CD14-positive monocyte (primary cell): ENCODE results near the gene METTL16. TPM values are rescaled to one million over a fixed set of nuclear protein-coding genes. Genes with fewer than 3 reads are reported as not detected.

ENCODE experiments used
- DNase-seq, 3 donors: peaks; one replicate each; pipeline ENCODE4 v3.0.0-alpha.2; 2011 to 2022
- H2AFZ ChIP-seq: 2 replicates; pipeline ENCODE4 v1.6.0; 2012; ENCODE audit warnings: mild to moderate bottlenecking, low read depth, low read length, inconsistent platforms; ENCODE audit not compliant: insufficient read depth, poor library complexity, severe bottlenecking
- H3K27ac ChIP-seq, 2 donors: 1 replicate in 1 of 2; 2 replicates in 1 of 2; pipeline ENCODE4 v1.5.1; 2012 to 2013; ENCODE audit warnings: low read length in 2 of 2, control low read depth in 1 of 2, inconsistent platforms in 1 of 2, low read depth in 1 of 2, mild to moderate bottlenecking in 1 of 2
- H3K27me3 ChIP-seq, 2 donors: one replicate each; pipeline versions ENCODE4 v1.6.0 to v1.6.1; 2011 to 2013; ENCODE audit warnings: low read length in 2 of 2; ENCODE audit not compliant: control insufficient read depth in 2 of 2, insufficient read depth in 2 of 2
- H3K36me3 ChIP-seq, 2 donors: replicated peaks in 1 of 2; 1 replicate in 1 of 2; 2 replicates in 1 of 2; pipeline versions ENCODE4 v1.5.1 to v1.6.1; 2012 to 2013; ENCODE audit warnings: low read length in 2 of 2, control low read depth in 1 of 2, inconsistent platforms in 1 of 2, mild to moderate bottlenecking in 1 of 2; ENCODE audit not compliant: insufficient read depth in 2 of 2, control insufficient read depth in 1 of 2
- H3K4me1 ChIP-seq, 2 donors: 1 replicate in 1 of 2; 2 replicates in 1 of 2; pipeline versions ENCODE4 v1.5.1 to v1.6.1; 2012 to 2013; ENCODE audit warnings: low read length in 2 of 2, control low read depth in 1 of 2, inconsistent platforms in 1 of 2, mild to moderate bottlenecking in 1 of 2, moderate library complexity in 1 of 2; ENCODE audit not compliant: insufficient read depth in 2 of 2, control insufficient read depth in 1 of 2
- H3K4me2 ChIP-seq: replicated peaks from 2 replicates; pipeline ENCODE3; 2012; ENCODE audit warnings: low read length, moderate library complexity, mild to moderate bottlenecking; ENCODE audit not compliant: poor library complexity, severe bottlenecking; ENCODE audit errors: extremely low read depth
- H3K4me3 ChIP-seq, 3 experiments: fragments of 200-600 bp in 1 of 3; sonication (generic) in 1 of 3; replicated peaks in 1 of 3; 1 replicate in 2 of 3; 2 replicates in 1 of 3; pipeline ENCODE4 v1.5.1; 2011 to 2013; ENCODE audit warnings: low read length in 3 of 3, mild to moderate bottlenecking in 3 of 3, control low read depth in 2 of 3, low read depth in 2 of 3, inconsistent platforms in 1 of 3, moderate library complexity in 1 of 3
- H3K79me2 ChIP-seq: 2 replicates; pipeline ENCODE4 v1.6.0; 2012; ENCODE audit warnings: mild to moderate bottlenecking, control low read depth, inconsistent platforms, low read length, moderate library complexity; ENCODE audit not compliant: insufficient read depth
- H3K9ac ChIP-seq: 2 replicates; pipeline ENCODE4 v1.6.0; 2017; ENCODE audit warnings: low read length, mild to moderate bottlenecking; ENCODE audit not compliant: insufficient read depth, poor library complexity, severe bottlenecking
- H3K9me3 ChIP-seq, 2 donors: replicated peaks in 1 of 2; 1 replicate in 1 of 2; 2 replicates in 1 of 2; pipeline versions ENCODE4 v1.5.1 to v1.6.1; 2012 to 2013; ENCODE audit warnings: low read length in 2 of 2, control low read depth in 1 of 2; ENCODE audit not compliant: control insufficient read depth in 1 of 2, insufficient read depth in 1 of 2
- H4K20me1 ChIP-seq: 2 replicates; pipeline ENCODE4 v1.6.0; 2012; ENCODE audit warnings: mild to moderate bottlenecking, low read length, control low read depth, moderate library complexity; ENCODE audit not compliant: insufficient read depth
- H3K27ac Mint-ChIP-seq, 7 donors: one replicate each; pipeline ENCODE4 v1.8.0; 2020; ENCODE audit warnings: mild to moderate bottlenecking in 7 of 7, mixed read lengths in 7 of 7, moderate library complexity in 6 of 7, inconsistent platforms in 2 of 7
- H3K27me3 Mint-ChIP-seq, 3 donors: one replicate each; pipeline ENCODE4 v1.8.0; 2021 to 2022; ENCODE audit warnings: low read depth in 3 of 3, mild to moderate bottlenecking in 3 of 3, mixed read lengths in 3 of 3, moderate library complexity in 3 of 3, inconsistent platforms in 1 of 3
- H3K36me3 Mint-ChIP-seq, 2 donors: one replicate each; pipeline ENCODE4 v1.8.0; 2020; ENCODE audit warnings: mixed read lengths in 2 of 2, inconsistent platforms in 1 of 2, mild to moderate bottlenecking in 1 of 2
- H3K4me1 Mint-ChIP-seq: one replicate; pipeline ENCODE4 v1.8.0; 2020; ENCODE audit warnings: mild to moderate bottlenecking, mixed read lengths
- H3K4me3 Mint-ChIP-seq, 2 donors: one replicate each; pipeline ENCODE4 v1.8.0; 2020; ENCODE audit warnings: mild to moderate bottlenecking in 2 of 2, mixed read lengths in 2 of 2, moderate library complexity in 1 of 2
- H3K9me3 Mint-ChIP-seq, 7 donors: one replicate each; pipeline ENCODE4 v1.8.0; 2020 to 2022; ENCODE audit warnings: mixed read lengths in 7 of 7, mild to moderate bottlenecking in 6 of 7, moderate library complexity in 6 of 7, inconsistent platforms in 2 of 7
- CTCF ChIP-seq: fragments of 200-600 bp; IDR thresholded peaks from one replicate; pipeline ENCODE4 v1.8.0; 2022; ENCODE audit warnings: antibody characterized with exemption, mild to moderate bottlenecking
- WGBS: methylation state at CpG from one replicate; pipeline ENCODE4 v1.1.5; 2013; ENCODE audit warnings: missing lambda C conversion rate; ENCODE audit not compliant: insufficient coverage; 5-methylcytosine and 5-hydroxymethylcytosine counted together
- intact Hi-C, 2 donors: fragments of 100-400 bp; cut with micrococcal nuclease; formaldehyde crosslinking; loops; one replicate each; pipeline versions ENCODE4 v1.15.0 to v1.15.1; 2023
- polyA plus RNA-seq, 3 donors: library from polyadenylated mRNA; depleted of rRNA in 1 of 3; unstranded in 2 of 3; stranded (reverse) in 1 of 3; fragments of 300-500 nt in 2 of 3; fragments of >200 nt in 1 of 3; fragmentation: Illumina TruSeq in 2 of 3; gene quantifications; 1 replicate in 2 of 3; 2 replicates in 1 of 3; pipeline ENCODE4 v1.2.3, GENCODE V29; 2012 to 2021

Gene METTL16
- polyA plus RNA-seq, 3 donors, result 3.0 to 8.0 (median 4.7) TPM

GRCh38 chr17:2421315-2422147 is 90.2 kb downstream of the METTL16 start:
- H2AFZ ChIP-seq, result no peak overlapping the region
- H4K20me1 ChIP-seq, result no peaks in the 10 kb centered on the region
- no peak overlapping the region for H3K4me3 Mint-ChIP-seq
- H3K4me1 ChIP-seq, result no peaks in the 10 kb centered on the region
- DNase-seq, result no peak
- no peak overlapping the region for H3K9ac ChIP-seq
- peak overlapping the region in 4 of 7 donors; percentile 26 to 77 (median 36) for H3K27ac Mint-ChIP-seq
- no peak overlapping the region for H3K4me2 ChIP-seq
- intact Hi-C loops, result no loop called here
- H3K4me1 Mint-ChIP-seq, result no peaks in the 10 kb centered on the region
- 98% methylated on average over 15 of the region's 27 CpGs for WGBS
- no peaks in the 10 kb centered on the region for H3K9me3 ChIP-seq
- H3K27me3 Mint-ChIP-seq, result peaks cover 0 to 2% (median 2%) of the 10 kb centered on the region in 3 donors
- peaks cover 24 to 63% of the 10 kb centered on the region in 2 donors for H3K36me3 ChIP-seq
- H3K27ac ChIP-seq, result no peak overlapping the region
- no peaks in the 10 kb centered on the region for H3K9me3 Mint-ChIP-seq
- H3K27me3 ChIP-seq, result no peaks in the 10 kb centered on the region
- H3K4me3 ChIP-seq, result no peak overlapping the region
- peaks cover 42 to 67% of the 10 kb centered on the region in 2 donors for H3K36me3 Mint-ChIP-seq
- TF ChIP-seq CTCF, result no peak
- no peaks in the 10 kb centered on the region for H3K79me2 ChIP-seq

GRCh38 chr17:2420176-2420575 is 91.5 kb downstream of the METTL16 start:
- no peak for TF ChIP-seq CTCF
- Mint-ChIP-seq H3K27ac (peak overlapping the region in 3 of 7 donors; percentile 22 to 41 (median 37)), H3K27me3 (peaks cover 0 to 2% (median 2%) of the 10 kb centered on the region in 3 donors), H3K4me3 (no peak overlapping the region), H3K36me3 (peaks cover 39 to 55% of the 10 kb centered on the region in 2 donors), H3K4me1 (peaks cover 6% of the 10 kb centered on the region), H3K9me3 (no peaks in the 10 kb centered on the region)
- no peak overlapping the region for H2AFZ ChIP-seq
- H3K27me3 ChIP-seq, result no peaks in the 10 kb centered on the region
- WGBS, result 100% methylated on average over 8 of the region's 12 CpGs
- no peak overlapping the region for H3K4me3 ChIP-seq
- H3K4me2 ChIP-seq, result no peak overlapping the region
- H3K4me1 ChIP-seq, result peaks cover 0 to 8% of the 10 kb centered on the region in 2 donors
- H4K20me1 ChIP-seq, result no peaks in the 10 kb centered on the region
- DNase-seq, result no peak
- no peak overlapping the region for H3K9ac ChIP-seq
- intact Hi-C loops, result no loop called here
- H3K27ac ChIP-seq, result peak overlapping the region in 1 of 2 donors; percentile 20
- no peaks in the 10 kb centered on the region for H3K79me2 ChIP-seq
- no peaks in the 10 kb centered on the region for H3K9me3 ChIP-seq
- H3K36me3 ChIP-seq, result peaks cover 24 to 54% of the 10 kb centered on the region in 2 donors
